Liver (tissue), 3 donors: ENCODE results near the gene COL23A1.

ENCODE experiments used
- ATF3 ChIP-seq: IDR thresholded peaks from 2 replicates; pipeline ENCODE4 v1.6.1; 2016; ENCODE audit warnings: antibody characterized with exemption
- CTCF ChIP-seq: fragments of 150-350 bp; IDR thresholded peaks from 2 replicates; pipeline ENCODE4 v1.5.1; 2017; ENCODE audit warnings: improper control_type of control experiment, low read depth, low read length; ENCODE audit not compliant: missing input control
- donor health status: healthy.
- donor health status: healthy.

DNA sequence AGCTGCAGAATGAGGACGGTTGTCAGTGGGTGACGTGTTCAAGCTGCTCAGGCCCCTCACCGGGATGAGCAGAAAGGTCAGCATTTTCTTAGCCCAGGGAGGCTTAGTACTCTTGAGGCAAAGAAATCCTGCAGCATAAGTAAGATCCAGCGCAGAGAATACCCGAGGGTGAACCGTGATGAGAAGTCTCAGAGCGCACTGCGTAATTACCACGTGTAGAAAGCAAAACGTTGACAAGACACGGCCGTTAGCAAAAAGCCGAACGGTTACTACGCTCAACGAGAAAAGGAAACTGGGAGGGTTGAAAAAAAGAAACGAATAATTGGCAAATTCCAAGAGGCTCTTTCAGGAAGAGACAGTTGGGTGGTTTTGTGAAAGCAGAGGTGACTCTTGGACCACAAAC lies 104.0 kb downstream of the COL23A1 start:
- TF ChIP-seq CTCF (no peak), ATF3 (no peak)
